NCI-H1436 treated with DMSO at 0.1 percent for 48 hours (cell line): Measurements from ENCODE around the gene ACSF3.
"Not testable (repeated sequence)": the region's sequence is repeated elsewhere in the genome, so short reads cannot be mapped to it uniquely, and the experiment has no call there.

ENCODE experiments used
- DNase-seq: peaks from one replicate; lab custom pipeline; 2025; lab: John Stamatoyannopoulos, UW

The ACSF3 gene

DNA sequence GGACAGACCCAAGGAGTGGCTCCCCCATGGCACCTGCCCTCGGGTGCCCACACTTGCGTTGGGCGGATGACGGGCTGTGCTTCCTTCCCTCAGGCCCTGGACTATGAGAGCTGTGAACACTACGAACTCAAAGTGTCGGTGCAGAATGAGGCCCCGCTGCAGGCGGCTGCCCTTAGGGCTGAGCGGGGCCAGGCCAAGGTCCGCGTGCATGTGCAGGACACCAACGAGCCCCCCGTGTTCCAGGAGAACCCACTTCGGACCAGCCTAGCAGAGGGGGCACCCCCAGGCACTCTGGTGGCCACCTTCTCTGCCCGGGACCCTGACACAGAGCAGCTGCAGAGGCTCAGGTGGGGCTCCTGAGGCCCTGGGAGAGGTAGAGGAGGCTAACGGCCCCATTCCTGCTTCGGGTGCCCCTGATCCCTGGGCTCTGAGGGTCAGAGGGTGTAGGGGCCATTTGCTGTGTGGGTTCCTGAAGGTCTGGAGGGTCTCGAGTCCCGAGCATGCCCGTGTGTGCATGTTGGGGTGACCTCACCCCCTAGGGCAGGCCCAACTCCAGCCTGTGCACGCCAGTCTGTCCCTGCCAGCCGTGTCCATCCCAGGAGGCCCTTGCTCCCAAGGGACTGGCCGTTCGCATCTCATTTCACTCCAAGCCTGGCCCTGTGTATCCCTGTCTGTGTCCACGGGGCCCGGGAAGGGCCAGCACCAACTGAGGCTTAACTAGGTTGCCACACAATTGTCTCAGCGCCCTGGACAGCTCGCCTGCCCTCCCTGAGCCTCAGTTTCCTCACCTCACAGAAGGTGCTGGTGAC lies 96.7 kb downstream of the ACSF3 start:
- DNase-seq, result no peak

DNA sequence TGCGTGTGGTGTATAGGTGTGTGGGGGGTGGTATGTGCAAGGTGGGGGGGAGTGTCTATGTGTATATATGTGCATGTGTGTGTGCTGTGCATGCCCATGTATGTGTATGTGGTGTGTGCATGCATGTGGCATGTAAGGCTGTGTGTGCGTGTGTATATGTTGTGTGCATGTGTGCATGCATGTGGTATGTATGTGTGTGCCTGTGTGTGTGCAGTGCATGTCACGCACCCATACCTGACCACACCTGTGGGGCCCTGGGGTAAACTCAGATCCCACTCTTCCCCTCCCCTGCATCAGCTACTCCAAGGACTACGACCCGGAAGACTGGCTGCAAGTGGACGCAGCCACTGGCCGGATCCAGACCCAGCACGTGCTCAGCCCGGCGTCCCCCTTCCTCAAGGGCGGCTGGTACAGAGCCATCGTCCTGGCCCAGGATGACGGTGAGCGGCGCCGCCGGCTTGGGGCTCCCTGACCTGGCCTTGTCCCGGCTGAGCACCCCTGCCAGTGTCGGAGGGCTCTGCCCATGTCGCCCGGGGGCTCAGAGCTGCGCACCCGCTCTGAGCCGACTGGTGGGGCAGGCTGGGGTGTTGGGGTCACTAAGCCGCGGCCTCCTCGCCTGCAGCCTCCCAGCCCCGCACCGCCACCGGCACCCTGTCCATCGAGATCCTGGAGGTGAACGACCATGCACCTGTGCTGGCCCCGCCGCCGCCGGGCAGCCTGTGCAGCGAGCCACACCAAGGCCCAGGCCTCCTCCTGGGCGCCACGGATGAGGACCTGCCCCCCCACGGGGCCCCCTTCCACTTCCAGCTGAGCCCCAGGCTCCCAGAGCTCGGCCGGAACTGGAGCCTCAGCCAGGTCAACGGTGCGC lies 97.6 kb downstream of the ACSF3 start:
- no peak for DNase-seq

DNA sequence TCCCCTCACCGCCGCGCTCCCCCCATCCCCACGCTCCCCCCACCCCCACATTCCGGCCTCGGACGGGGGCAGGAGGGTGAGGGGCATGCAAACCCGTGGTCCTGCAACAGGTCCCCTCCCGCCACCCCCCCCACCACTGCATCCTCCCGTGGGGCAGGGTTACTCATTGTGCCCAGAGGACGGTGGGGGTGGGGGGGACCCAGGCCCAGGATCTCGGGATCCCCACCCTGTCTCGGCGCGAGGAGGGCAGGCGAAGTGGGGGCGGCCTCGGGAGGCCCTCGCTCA lies 98.2 kb downstream of the ACSF3 start:
- DNase-seq, result no peak

DNA sequence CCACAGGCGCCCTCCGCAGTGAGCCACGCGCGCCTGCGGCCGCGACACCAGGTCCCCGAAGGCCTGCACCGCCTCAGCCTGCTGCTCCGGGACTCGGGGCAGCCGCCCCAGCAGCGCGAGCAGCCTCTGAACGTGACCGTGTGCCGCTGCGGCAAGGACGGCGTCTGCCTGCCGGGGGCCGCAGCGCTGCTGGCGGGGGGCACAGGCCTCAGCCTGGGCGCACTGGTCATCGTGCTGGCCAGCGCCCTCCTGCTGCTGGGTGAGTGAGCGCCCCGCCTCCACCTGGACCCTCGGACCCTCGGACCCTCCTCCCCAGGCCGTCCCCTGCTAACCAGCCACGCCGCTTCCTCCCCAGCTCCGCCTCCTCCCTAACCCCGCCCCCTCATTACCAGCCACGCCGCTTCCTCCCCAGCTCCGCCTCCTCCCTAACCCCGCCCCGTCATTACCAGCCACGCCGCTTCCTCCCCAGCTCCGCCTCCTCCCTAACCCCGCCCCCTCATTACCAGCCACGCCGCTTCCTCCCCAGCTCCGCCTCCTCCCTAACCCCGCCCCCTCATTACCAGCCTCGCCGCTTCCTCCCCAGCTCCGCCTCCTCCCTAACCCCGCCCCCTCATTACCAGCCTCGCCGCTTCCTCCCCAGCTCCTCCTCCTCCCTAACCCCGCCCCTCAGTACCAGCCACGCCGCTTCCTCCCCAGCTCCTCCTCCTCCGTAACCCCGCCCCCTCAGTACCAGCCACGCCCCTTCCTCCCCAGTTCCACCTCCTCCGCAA lies 98.7 kb downstream of the ACSF3 start:
- DNase-seq, result not testable (repeated sequence)

DNA sequence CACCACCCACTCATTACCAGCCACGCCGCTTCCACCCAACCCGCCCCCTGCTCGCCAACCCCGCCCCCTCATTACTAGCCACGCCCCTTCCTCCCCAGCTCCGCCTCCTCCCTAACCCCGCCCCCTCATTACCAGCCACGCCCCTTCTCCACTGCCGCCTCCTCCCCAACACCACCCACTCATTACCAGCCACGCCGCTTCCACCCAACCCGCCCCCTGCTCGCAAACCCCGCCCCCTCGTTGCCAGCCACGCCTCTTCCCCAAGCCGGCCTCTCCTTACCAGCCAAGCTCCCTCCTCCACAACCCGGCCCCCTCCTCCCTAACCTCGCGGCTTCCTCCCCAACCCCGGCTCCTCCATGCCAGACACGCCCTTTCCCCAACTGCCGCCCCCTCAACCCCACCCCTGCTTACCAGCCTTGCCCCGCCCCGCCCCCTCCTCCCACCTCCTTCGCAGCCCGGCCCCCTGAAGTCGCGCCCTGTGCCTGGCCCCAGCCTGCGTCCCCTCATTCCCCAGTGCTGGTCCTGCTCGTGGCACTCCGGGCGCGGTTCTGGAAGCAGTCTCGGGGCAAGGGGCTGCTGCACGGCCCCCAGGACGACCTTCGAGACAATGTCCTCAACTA lies 99.4 kb downstream of the ACSF3 start:
- DNase-seq, result no peak

DNA sequence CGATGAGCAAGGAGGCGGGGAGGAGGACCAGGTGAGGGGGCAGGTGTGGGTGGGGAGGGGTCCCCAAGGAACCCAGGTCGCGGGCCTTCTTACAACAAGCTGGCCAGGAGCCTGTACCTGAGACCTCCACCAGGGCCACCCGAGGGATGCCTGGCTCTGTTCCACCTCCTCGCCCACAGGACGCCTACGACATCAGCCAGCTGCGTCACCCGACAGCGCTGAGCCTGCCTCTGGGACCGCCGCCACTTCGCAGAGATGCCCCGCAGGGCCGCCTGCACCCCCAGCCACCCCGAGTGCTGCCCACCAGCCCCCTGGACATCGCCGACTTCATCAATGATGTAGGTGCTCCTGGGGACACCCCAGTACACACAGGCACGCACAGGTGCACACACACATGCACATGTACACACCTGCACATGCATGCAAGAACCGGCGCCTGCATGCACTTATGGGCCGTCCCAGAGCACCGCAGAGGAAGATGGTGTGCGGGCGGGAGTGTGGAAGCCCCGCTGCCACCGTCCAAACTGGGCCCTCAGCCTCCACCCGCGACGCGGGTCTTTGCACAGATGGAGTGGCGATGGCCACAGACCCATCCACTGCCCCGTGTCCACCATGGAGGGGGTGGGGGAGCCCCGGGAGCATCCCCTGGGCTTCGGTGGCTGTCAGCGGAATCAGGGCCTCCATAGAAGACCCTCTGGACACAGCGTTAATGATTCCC lies 100.1 kb downstream of the ACSF3 start:
- no peak for DNase-seq

DNA sequence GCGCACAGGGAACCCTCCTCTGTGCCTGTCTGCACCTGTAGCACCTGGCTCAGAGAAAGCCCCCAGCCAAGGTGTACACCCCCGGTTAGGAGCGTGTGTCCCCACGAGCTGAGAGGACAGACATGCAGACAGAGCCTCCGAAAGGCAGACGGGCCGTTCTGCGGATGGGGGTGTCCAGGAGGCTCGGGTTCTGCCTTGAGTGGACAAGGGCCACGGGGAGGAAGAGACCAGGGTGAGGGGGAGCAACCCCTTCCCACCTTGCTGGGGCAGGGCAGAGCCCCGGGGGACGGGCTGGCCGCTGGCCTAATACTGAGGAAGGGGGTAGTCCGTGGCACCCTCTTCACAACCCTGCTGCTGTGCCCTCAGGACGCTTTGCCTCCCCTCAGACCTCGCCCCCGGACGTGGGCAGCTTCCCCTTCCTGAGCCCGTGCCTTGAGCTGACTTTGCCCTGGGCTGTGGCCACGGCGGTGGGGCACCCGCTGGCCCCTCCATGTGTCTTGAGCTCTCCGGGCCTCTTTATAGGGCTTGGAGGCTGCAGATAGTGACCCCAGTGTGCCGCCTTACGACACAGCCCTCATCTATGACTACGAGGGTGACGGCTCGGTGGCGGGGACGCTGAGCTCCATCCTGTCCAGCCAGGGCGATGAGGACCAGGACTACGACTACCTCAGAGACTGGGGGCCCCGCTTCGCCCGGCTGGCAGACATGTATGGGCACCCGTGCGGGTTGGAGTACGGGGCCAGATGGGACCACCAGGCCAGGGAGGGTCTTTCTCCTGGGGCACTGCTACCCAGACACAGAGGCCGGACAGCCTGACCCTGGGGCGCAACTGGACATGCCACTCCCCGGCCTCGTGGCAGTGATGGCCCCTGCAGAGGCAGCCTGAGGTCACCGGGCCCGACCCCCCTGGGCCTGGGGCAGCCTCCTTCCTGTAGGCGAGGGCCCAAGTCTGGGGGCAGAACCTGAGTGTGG lies 101.0 kb downstream of the ACSF3 start:
- no peak for DNase-seq

DNA sequence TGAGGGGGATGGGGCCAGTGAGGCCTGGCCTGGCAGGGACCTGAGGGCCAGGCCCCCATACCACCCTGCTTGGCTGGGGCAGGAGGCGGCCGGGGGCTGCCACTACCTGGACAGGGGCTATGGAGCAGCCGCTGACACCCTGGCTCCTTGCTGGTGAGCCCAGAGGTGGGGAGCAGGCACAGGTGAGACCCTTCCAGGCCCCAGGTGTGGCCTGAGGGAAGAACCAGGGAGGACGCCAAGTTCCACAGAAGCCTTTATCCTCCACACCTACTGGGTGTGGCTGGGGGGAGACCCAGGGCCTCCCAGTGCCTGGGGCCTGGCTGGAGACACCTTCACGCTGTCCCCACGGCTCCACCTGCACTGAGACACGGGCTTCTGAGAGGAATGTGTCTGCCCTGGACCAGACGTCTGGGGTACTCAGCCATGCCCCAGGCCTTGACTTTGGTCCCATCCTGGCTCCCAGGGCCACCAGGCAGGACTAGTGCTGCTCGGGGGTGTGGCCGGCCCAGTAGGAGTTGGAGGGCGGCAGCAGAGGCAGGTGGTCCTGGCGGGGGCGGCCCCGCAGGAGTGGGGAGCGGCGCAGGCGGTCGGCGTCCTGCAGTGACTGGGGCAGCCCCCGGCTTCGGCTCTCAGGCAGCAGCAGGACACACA lies 102.0 kb downstream of the ACSF3 start:
- no peak for DNase-seq

DNA sequence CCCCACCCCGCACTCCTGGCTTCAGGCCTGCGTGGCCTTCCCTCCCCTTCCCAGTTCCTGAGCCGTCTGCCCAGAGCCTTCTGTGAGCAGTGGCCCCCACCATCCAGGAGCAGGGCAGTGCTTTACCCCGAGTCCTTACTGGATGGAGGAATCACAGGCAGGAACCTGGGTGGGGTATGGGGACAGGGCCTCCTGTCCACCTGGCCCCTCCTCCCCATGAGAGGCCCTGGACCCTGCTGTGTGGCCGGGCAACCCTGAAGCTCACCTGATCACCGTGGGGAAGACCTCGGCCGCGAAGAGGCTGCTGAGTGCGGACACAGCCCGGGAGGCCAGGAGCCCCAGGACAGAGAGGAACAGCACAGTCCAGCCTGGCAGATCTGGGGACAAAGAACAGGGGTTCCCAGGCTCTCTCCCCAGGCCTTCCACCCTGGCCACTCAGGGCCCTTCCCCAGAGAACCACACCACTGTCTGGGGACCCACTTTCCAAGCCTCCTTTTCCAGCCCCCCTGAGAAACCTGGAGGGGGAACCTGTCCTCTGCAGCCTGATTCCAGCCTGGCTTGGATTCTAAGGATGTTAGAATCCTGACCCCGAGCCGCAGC lies 103.5 kb downstream of the ACSF3 start:
- no peak for DNase-seq

DNA sequence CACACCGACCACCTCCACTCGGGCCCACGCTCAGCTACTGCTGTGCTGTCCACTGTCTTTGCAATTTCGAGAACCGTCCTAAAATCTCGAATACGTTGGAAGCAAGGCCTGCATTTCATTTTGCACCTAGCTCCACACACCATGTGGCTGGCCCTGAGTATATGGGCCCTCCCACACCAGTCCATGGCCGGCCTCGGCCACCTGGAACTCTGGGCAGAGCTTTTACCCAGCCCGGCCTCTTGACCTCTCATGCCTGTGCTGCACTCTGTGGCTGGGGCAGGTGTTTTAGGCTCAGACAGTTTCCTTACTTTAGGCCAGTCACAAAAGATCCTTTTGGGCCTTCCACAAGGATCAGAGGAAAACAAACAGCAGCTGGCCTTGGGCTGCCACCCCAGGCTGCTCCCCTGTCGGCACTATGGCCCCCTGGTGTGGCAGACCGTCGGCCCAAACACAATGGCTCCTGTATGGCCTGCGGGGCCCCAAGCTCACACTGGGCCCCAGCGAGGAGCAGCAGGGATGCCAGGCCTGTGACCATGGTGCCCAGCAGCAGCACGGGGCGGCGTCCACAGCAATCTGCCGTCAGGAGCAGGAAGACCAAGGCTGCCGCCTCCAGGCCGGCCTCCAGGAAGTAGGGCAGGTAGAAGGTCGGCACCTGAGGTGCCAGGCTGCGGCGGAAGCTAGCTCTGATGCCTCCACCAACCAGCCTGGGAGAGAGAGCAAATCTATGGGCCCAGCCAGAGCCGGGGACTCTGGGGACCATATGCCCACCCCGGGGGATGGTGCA lies 104.2 kb downstream of the ACSF3 start:
- DNase-seq, result no peak

DNA sequence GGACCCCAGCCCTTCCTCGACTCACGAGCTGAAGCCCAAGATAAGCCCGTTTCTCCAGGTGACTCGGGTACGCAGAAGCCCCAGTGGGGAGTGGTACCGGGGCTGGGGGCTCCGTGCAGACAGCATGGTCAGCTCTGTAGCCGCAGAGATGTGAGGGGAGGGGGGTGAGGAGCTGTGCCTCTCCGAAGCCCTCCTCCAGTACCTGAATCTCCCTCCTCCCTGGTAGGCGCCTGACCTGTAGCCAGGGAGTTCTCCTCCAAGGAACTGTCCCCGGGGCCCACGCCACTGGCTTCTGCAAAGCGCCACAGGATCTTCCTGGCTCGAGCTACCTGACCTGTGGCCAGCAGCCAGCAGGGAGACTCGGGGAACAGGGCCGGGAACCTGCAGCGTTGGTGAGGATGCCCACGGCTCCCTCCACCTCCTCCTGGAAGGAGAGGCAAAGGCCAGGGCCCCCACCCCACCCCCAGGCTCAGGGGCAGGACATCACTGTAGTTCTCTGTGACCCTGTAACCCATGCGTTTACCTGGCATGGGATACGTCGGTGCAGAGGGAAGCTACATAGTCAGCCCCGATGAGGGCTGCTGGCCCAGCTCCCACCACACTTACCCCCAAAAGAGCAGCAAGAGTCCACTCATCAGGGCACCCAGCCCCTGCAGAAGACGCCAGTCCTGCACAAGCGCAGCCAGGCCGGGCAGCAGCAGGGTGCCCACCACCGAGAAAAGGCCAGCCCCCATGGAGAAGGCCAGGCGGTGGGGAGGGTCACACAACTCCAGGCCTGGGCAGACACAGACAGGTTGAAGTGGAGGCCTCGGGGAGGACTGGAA lies 105.0 kb downstream of the ACSF3 start:
- no peak for DNase-seq

DNA sequence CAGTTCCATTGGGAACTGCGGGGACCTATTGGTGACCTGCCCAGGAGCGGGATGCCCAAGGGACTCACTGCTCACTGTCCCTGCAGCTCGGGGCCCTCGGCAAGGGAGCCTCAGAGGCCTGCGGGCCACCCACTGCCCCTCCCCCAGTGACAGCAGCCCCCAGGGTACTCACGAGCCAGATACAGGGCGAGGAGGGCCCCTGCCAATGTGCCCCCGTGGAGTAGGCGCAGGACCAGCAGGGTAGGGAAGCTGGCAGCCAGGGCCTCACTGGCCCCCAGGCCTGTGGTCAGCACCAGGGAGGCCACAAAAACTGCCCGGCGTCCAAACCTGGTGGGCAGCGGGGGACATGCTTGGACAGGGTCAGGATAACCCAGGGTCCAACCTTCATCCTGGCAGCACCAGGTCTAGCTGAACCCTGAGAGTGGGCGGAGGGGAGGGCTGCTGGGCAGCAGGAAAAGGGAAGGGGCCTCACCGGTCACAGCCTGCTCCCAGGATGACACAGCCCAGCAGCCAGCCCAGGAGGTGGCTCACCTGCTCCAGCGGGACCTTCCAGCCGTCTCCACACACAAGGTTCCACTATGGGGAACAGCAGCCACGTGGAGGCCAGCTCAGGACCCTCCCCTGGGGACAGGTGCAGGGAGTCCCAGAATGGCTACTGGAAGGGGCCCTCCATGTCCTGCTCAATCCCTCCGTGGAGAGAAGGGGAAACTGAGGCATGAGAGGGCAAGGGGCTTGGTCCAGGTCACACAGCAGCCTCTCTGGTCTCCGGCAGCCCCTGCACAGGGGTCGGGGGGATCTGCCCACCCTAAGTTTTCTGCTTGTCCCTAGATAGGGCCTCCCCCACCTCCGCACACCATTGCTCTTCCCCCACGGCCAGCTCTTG lies 105.8 kb downstream of the ACSF3 start:
- DNase-seq, result no peak

DNA sequence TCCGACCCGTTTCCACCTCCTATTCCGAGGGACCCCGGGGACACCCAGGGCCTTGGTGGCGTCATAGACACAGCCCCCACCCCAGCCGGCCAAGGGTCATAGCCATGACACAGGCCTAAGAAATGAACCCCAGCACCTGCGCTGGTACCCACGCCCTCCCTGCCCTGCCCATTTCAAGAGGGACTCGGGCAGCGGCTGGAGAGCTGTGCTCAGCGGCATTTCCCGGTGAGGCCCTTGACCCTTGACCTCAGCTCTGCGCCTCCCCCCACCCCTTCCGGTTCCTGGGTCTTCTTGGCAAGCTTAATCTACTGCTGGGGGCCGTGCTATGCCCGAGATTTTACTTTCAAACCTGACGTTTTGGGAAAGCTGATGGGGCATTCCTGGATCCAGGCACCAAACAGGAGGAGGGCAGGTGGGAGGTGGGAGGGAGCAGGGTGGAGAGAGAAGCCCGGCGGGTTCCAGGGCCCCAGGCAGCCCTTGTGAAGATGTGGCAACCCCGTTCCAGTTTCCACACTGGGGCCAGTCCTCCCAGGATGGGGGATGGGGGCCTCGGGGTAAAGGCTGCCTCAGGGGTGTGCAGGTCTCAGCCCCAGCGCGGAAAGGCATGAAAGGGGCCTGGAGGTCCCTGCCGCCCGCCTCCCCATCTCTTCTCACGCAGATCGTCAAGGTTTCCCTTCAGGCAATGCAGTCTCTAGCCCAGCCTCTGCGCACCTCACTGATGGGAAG lies 106.6 kb downstream of the ACSF3 start, which contains the start of gene SLC22A31:
SLC22A31 (minus strand) TSS at position 414 of the 726 bp plus-strand sequence; CDS start at position 378, 36 bp downstream.
- no peak for DNase-seq

DNA sequence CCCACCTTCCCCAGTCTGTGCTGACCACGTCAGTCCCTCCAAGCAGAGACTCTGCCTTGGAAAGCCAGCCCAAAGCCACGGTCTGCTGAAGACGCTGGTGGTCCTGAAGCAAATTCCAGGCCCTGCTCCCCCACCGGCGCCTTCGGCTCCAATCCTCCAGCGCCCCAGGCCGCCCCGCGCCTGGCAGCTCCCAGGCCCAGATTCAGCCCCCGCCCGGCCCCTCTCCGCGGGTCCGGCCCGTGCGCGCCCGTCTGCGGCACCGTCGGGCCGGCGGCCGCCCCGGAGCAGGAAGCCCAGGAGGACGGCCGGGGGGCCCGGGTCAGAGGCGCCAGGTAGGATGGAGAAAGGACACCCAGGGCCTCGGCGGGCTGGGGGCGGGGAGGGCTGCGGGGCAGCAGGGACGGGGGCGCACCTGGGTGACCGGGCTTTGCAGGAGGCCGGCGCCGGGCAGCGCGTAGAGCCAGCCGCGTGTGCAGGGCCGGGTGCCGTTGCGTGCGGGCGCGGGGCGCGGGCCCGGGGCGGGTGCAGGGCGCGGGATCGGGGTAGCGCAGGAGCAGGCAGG lies 107.3 kb downstream of the ACSF3 start:
- DNase-seq, result no peak
